K562 (cell line): Measurements from ENCODE around the gene CFAP52.

ENCODE experiments used
- FOXA1 ChIP-seq: fragments of 450-650 bp; IDR thresholded peaks from 2 replicates; pipeline ENCODE4 v1.6.1; 2016; ENCODE audit warnings: mild to moderate bottlenecking, borderline replicate concordance
- ZNF124 ChIP-seq: sonication (generic); formaldehyde crosslinking; IDR thresholded peaks from 2 replicates; pipeline ENCODE4 v1.8.1; 2022; ENCODE audit warnings: missing genetic modification reagents
- TF ChIP-seq, protein P1 (sequence below): sonication (generic); formaldehyde crosslinking; IDR thresholded peaks from 2 replicates; pipeline ENCODE4 v1.8.0; 2022; ENCODE audit warnings: mild to moderate bottlenecking, missing genetic modification reagents
- TF ChIP-seq, protein P2 (sequence below), 3 experiments: IDR thresholded peaks in 2 of 3; conservative IDR thresholded peaks in 1 of 3; 2 replicates each; pipeline ENCODE4 v1.5.1; 2011 to 2012; ENCODE audit warnings: low read length in 3 of 3, mild to moderate bottlenecking in 3 of 3, control low read depth in 2 of 3, improper control_type of control experiment in 1 of 3, inconsistent platforms in 1 of 3, low read depth in 1 of 3, mixed read lengths in 1 of 3, moderate library complexity in 1 of 3; ENCODE audit not compliant: insufficient read depth in 2 of 3

DNA sequence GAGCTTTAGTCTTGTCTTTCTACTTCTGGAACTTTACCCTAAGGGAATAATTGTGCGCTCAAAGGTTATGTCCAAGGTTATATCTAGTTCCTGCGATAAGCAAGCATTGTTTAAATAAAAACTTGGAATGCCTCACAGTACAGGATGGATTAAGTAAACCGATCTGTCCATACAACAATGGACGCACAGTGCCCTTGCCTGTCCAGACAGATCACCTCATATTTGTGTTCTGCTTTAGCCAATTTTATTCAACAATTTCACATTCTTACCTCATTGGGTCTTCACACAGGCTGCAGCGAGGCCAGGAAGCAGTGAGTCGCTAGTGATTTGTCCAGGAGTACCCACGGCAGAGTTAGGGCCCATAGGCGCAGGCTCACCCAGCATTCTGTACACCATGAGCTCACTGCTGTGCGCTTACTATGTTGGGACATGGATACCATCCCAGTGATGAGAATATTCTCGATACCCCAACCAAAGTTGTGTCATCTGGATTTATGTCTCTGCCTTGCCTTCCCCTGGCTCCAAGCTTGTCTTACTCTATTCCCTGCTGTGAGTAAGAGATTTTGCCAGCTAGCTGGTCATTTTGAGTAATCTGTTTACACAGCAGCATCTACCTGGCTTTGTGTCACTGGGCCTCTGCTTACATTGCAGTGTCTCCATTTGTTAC is 108.6 kb downstream of the CFAP52 start:
- no peak for TF ChIP-seq ZNF124
- TF ChIP-seq, protein P1, sequence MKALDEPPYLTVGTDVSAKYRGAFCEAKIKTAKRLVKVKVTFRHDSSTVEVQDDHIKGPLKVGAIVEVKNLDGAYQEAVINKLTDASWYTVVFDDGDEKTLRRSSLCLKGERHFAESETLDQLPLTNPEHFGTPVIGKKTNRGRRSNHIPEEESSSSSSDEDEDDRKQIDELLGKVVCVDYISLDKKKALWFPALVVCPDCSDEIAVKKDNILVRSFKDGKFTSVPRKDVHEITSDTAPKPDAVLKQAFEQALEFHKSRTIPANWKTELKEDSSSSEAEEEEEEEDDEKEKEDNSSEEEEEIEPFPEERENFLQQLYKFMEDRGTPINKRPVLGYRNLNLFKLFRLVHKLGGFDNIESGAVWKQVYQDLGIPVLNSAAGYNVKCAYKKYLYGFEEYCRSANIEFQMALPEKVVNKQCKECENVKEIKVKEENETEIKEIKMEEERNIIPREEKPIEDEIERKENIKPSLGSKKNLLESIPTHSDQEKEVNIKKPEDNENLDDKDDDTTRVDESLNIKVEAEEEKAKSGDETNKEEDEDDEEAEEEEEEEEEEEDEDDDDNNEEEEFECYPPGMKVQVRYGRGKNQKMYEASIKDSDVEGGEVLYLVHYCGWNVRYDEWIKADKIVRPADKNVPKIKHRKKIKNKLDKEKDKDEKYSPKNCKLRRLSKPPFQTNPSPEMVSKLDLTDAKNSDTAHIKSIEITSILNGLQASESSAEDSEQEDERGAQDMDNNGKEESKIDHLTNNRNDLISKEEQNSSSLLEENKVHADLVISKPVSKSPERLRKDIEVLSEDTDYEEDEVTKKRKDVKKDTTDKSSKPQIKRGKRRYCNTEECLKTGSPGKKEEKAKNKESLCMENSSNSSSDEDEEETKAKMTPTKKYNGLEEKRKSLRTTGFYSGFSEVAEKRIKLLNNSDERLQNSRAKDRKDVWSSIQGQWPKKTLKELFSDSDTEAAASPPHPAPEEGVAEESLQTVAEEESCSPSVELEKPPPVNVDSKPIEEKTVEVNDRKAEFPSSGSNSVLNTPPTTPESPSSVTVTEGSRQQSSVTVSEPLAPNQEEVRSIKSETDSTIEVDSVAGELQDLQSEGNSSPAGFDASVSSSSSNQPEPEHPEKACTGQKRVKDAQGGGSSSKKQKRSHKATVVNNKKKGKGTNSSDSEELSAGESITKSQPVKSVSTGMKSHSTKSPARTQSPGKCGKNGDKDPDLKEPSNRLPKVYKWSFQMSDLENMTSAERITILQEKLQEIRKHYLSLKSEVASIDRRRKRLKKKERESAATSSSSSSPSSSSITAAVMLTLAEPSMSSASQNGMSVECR (CRISPR knock-in tag): no peak
- no peak for TF ChIP-seq FOXA1
- TF ChIP-seq, protein P2, sequence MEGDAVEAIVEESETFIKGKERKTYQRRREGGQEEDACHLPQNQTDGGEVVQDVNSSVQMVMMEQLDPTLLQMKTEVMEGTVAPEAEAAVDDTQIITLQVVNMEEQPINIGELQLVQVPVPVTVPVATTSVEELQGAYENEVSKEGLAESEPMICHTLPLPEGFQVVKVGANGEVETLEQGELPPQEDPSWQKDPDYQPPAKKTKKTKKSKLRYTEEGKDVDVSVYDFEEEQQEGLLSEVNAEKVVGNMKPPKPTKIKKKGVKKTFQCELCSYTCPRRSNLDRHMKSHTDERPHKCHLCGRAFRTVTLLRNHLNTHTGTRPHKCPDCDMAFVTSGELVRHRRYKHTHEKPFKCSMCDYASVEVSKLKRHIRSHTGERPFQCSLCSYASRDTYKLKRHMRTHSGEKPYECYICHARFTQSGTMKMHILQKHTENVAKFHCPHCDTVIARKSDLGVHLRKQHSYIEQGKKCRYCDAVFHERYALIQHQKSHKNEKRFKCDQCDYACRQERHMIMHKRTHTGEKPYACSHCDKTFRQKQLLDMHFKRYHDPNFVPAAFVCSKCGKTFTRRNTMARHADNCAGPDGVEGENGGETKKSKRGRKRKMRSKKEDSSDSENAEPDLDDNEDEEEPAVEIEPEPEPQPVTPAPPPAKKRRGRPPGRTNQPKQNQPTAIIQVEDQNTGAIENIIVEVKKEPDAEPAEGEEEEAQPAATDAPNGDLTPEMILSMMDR (IDR thresholded peaks at IDR 0.05 in 2 of 3, conservative IDR thresholded peaks at IDR 0.05 in 1 of 3; ENCODE audit: insufficient read depth in 2 of 3, low read depth in 1 of 3, low read length in 3 of 3): no peak
